ENCODE results near the gene SNAI3. TPM values are rescaled to one million over a fixed set of nuclear protein-coding genes. Genes with fewer than 3 reads are reported as not detected.

SNAI3 gene
- total RNA-seq, 1 donor from 2014 or later, result 6.5 TPM

GRCh38 chr16:88665570-88665969, 20.7 kb downstream of the SNAI3 start:
- no peak for DNase-seq

- DNase-seq, result peak; percentile 24
Measured at GRCh38 chr16:88665148-88665547, 21.2 kb downstream of the SNAI3 start.

- DNase-seq, result peak; percentile 99
Measured at GRCh38 chr16:88662843-88663606, 23.3 kb downstream of the SNAI3 start, which contains the start of gene MVD. TSS of gene MVD (minus strand) at chr16:88663091. CDS start at chr16:88663080, 11 bp downstream.

GRCh38 chr16:88662222-88662842, 24.0 kb downstream of the SNAI3 start:
- peak; percentile 15 for DNase-seq

- DNase-seq, result no peak
Measured at GRCh38 chr16:88661468-88661867, 24.8 kb downstream of the SNAI3 start.

- no peak for DNase-seq
Measured at GRCh38 chr16:88659160-88659559, 27.1 kb downstream of the SNAI3 start.

- DNase-seq, result no peak
Measured at GRCh38 chr16:88658714-88659113, 27.6 kb downstream of the SNAI3 start.

GRCh38 chr16:88657371-88657770, 28.9 kb downstream of the SNAI3 start:
- no peak for DNase-seq

GRCh38 chr16:88656291-88656980, 29.9 kb downstream of the SNAI3 start:
- DNase-seq, result no peak

- no peak for DNase-seq
Measured at GRCh38 chr16:88655733-88656281, 30.5 kb downstream of the SNAI3 start.

GRCh38 chr16:88655053-88655732, 31.1 kb downstream of the SNAI3 start:
- DNase-seq, result no peak

- no peak for DNase-seq
Measured at GRCh38 chr16:88654363-88655052, 31.8 kb downstream of the SNAI3 start.

- no peak for DNase-seq
Measured at GRCh38 chr16:88653596-88654362, 32.5 kb downstream of the SNAI3 start.

- DNase-seq, result no peak
Measured at GRCh38 chr16:88653101-88653500, 33.2 kb downstream of the SNAI3 start.

GRCh38 chr16:88652762-88653063, 33.6 kb downstream of the SNAI3 start:
- no peak for DNase-seq

- DNase-seq, result no peak
Measured at GRCh38 chr16:88651989-88652761, 34.1 kb downstream of the SNAI3 start.

- peak; percentile 21 for DNase-seq
Measured at GRCh38 chr16:88651276-88651988, 34.9 kb downstream of the SNAI3 start.

- DNase-seq, result peak; percentile 66
Measured at GRCh38 chr16:88650749-88651275, 35.5 kb downstream of the SNAI3 start, which contains the start of gene CYBA. TSS of gene CYBA (minus strand) at chr16:88651053. CDS start at chr16:88651013, 40 bp downstream.

Data from tongue (tissue), 2 donors.